Trophoblast cell (in vitro differentiated cells and primary cell): ENCODE results near the gene PANX3.

Experiments used
- DNase-seq, 2 donors: peaks; one replicate each; pipeline ENCODE4 v3.0.0-alpha.2; 2016
- H2AFZ ChIP-seq: 2 replicates; pipeline ENCODE4 v1.6.1; 2013; ENCODE audit warnings: low read length, moderate library complexity, mild to moderate bottlenecking; ENCODE audit not compliant: insufficient read depth, poor library complexity
- H2AK5ac ChIP-seq: 2 replicates; pipeline ENCODE4 v1.6.1; 2013; ENCODE audit warnings: mild to moderate bottlenecking, low read length
- H2BK120ac ChIP-seq: 2 replicates; pipeline ENCODE4 v1.6.1; 2013; ENCODE audit warnings: low read length, mild to moderate bottlenecking, moderate library complexity; ENCODE audit not compliant: insufficient read depth, poor library complexity
- H2BK12ac ChIP-seq: 2 replicates; pipeline ENCODE4 v1.6.1; 2013; ENCODE audit warnings: mild to moderate bottlenecking, low read length, moderate library complexity
- H2BK5ac ChIP-seq: 2 replicates; pipeline ENCODE4 v1.6.1; 2013; ENCODE audit warnings: low read length, low read depth, moderate library complexity, mild to moderate bottlenecking; ENCODE audit not compliant: poor library complexity
- H3K14ac ChIP-seq: 2 replicates; pipeline ENCODE4 v1.6.1; 2013; ENCODE audit warnings: mild to moderate bottlenecking, low read length
- H3K18ac ChIP-seq: 2 replicates; pipeline ENCODE4 v1.6.1; 2013; ENCODE audit warnings: mild to moderate bottlenecking, low read length
- H3K23ac ChIP-seq: 2 replicates; pipeline ENCODE4 v1.6.1; 2013; ENCODE audit warnings: low read length
- H3K27ac ChIP-seq: 2 replicates; pipeline ENCODE4 v1.5.1; 2013; ENCODE audit warnings: low read depth, mild to moderate bottlenecking, inconsistent platforms, low read length, moderate library complexity
- H3K27me3 ChIP-seq: 2 replicates; pipeline ENCODE4 v1.6.1; 2013; ENCODE audit warnings: inconsistent platforms, mild to moderate bottlenecking, low read length, moderate library complexity; ENCODE audit not compliant: insufficient read depth
- H3K36me3 ChIP-seq, 2 experiments: 1 replicate in 1 of 2; 2 replicates in 1 of 2; pipeline ENCODE4 v1.6.1; 2013; ENCODE audit warnings: low read length in 2 of 2, mild to moderate bottlenecking in 2 of 2, moderate library complexity in 1 of 2; ENCODE audit not compliant: insufficient read depth in 2 of 2, control insufficient read depth in 1 of 2
- H3K4ac ChIP-seq: 2 replicates; pipeline ENCODE4 v1.6.1; 2013; ENCODE audit warnings: low read depth, mild to moderate bottlenecking, low read length, moderate library complexity
- H3K4me1 ChIP-seq, 2 experiments: 1 replicate in 1 of 2; 2 replicates in 1 of 2; pipeline ENCODE4 v1.6.1; 2013; ENCODE audit warnings: low read length in 2 of 2, mild to moderate bottlenecking in 2 of 2, moderate library complexity in 1 of 2; ENCODE audit not compliant: insufficient read depth in 2 of 2, control insufficient read depth in 1 of 2
- H3K4me2 ChIP-seq: 2 replicates; pipeline ENCODE4 v1.6.1; 2013; ENCODE audit warnings: inconsistent platforms, mild to moderate bottlenecking, low read length, moderate library complexity
- H3K4me3 ChIP-seq: 2 replicates; pipeline ENCODE4 v1.5.1; 2013; ENCODE audit warnings: mild to moderate bottlenecking, low read depth, low read length, inconsistent platforms
- H3K79me1 ChIP-seq: one replicate; pipeline ENCODE4 v1.6.1; 2013; ENCODE audit warnings: low read length
- H3K79me2 ChIP-seq: 2 replicates; pipeline ENCODE4 v1.6.1; 2013; ENCODE audit warnings: low read length, mild to moderate bottlenecking; ENCODE audit not compliant: control insufficient read depth, insufficient read depth, poor library complexity
- H3K9ac ChIP-seq: 2 replicates; pipeline ENCODE4 v1.6.1; 2013; ENCODE audit warnings: mild to moderate bottlenecking, low read length
- H3K9me3 ChIP-seq: 2 replicates; pipeline ENCODE4 v1.6.1; 2013; ENCODE audit warnings: low read depth, mild to moderate bottlenecking, control low read depth, inconsistent platforms, low read length; ENCODE audit not compliant: insufficient read depth
- H4K12ac ChIP-seq: 2 replicates; pipeline ENCODE4 v1.6.1; 2013; ENCODE audit warnings: low read depth, mild to moderate bottlenecking, low read length, moderate library complexity
- H4K8ac ChIP-seq: 2 replicates; pipeline ENCODE4 v1.6.1; 2013; ENCODE audit warnings: low read depth, mild to moderate bottlenecking, low read length, moderate library complexity
- H4K91ac ChIP-seq: one replicate; pipeline ENCODE4 v1.6.1; 2013; ENCODE audit warnings: low read depth, mild to moderate bottlenecking, low read length, moderate library complexity
- WGBS: extraction: QIAGEN DNeasy Blood & Tissue Kit; methylation state at CpG from one replicate; pipeline ENCODE4 v1.1.7; 2013; ENCODE audit warnings: missing lambda C conversion rate; ENCODE audit not compliant: insufficient read length, insufficient coverage; ENCODE audit errors: extremely low coverage; 5-methylcytosine and 5-hydroxymethylcytosine counted together

The PANX3 gene

GRCh38 chr11:124623861-124624525, 12.8 kb downstream of the PANX3 start:
- Histone ChIP-seq H3K9me3 (no peaks in the 10 kb centered on the region), H3K27ac (no peak overlapping the region), H2BK5ac (no peak overlapping the region), H2BK120ac (no peak overlapping the region), H3K79me2 (peaks cover 5% of the 10 kb centered on the region), H3K23ac (no peak overlapping the region), H3K4me1 (peaks cover 0 to 2% of the 10 kb centered on the region in 2 experiments), H2AK5ac (no peak overlapping the region), H3K14ac (no peak overlapping the region), H3K79me1 (peaks cover 7% of the 10 kb centered on the region), H2AFZ (no peak overlapping the region), H4K12ac (no peak overlapping the region), H3K4me2 (peak overlapping the region; percentile 77), H3K9ac (no peak overlapping the region), H3K27me3 (no peaks in the 10 kb centered on the region), H3K4me3 (no peak overlapping the region), H3K36me3 (peaks cover 8 to 20% of the 10 kb centered on the region in 2 experiments), H3K18ac (no peak overlapping the region), H2BK12ac (no peak overlapping the region), H4K91ac (no peak overlapping the region), H3K4ac (peak overlapping the region; percentile 82), H4K8ac (no peak overlapping the region)
- WGBS, result no CpG with 5 or more reads among the region's 4 CpGs
- DNase-seq, result peak in 1 of 2 donors; percentile 33

- Histone ChIP-seq H2AFZ (no peak overlapping the region), H3K4ac (no peak overlapping the region), H4K8ac (no peak overlapping the region), H3K4me3 (no peak overlapping the region), H3K4me2 (no peak overlapping the region), H3K23ac (no peak overlapping the region), H2BK5ac (no peak overlapping the region), H3K9ac (no peak overlapping the region), H2AK5ac (no peak overlapping the region), H3K18ac (no peak overlapping the region), H3K14ac (no peak overlapping the region), H2BK12ac (no peak overlapping the region), H3K9me3 (no peaks in the 10 kb centered on the region), H2BK120ac (no peak overlapping the region), H4K91ac (no peak overlapping the region), H3K36me3 (peaks cover 8 to 26% of the 10 kb centered on the region in 2 experiments), H3K27me3 (no peaks in the 10 kb centered on the region), H3K79me1 (peaks cover 7% of the 10 kb centered on the region), H3K27ac (no peak overlapping the region), H3K79me2 (peaks cover 5% of the 10 kb centered on the region), H3K4me1 (peaks cover 0 to 2% of the 10 kb centered on the region in 2 experiments), H4K12ac (no peak overlapping the region)
- no CpG with 5 or more reads among the region's 3 CpGs for WGBS
- DNase-seq, result no peak
These were observed 14.4 kb downstream of the PANX3 start for GRCh38 chr11:124625504-124626168.

GRCh38 chr11:124627546-124627945, 16.3 kb downstream of the PANX3 start:
- no peak overlapping the region for H3K18ac ChIP-seq
- no peak overlapping the region for H4K12ac ChIP-seq
- H3K4me2 ChIP-seq, result no peak overlapping the region
- H3K23ac ChIP-seq, result no peak overlapping the region
- H2BK5ac ChIP-seq, result no peak overlapping the region
- H2AK5ac ChIP-seq, result no peak overlapping the region
- no CpG with 5 or more reads among the region's 5 CpGs for WGBS
- H4K91ac ChIP-seq, result no peak overlapping the region
- no peaks in the 10 kb centered on the region for H3K9me3 ChIP-seq
- H3K4me3 ChIP-seq, result no peak overlapping the region
- peaks cover 5% of the 10 kb centered on the region for H3K79me1 ChIP-seq
- no peak overlapping the region for H3K4ac ChIP-seq
- peaks cover 21 to 41% of the 10 kb centered on the region in 2 experiments for H3K36me3 ChIP-seq
- H3K9ac ChIP-seq, result no peak overlapping the region
- peaks cover 5% of the 10 kb centered on the region for H3K79me2 ChIP-seq
- peaks cover 0 to 2% of the 10 kb centered on the region in 2 experiments for H3K4me1 ChIP-seq
- H2BK12ac ChIP-seq, result no peak overlapping the region
- H3K27ac ChIP-seq, result no peak overlapping the region
- H2BK120ac ChIP-seq, result no peak overlapping the region
- H4K8ac ChIP-seq, result no peak overlapping the region
- no peaks in the 10 kb centered on the region for H3K27me3 ChIP-seq
- DNase-seq, result peak in 1 of 2 donors; percentile 48
- H2AFZ ChIP-seq, result no peak overlapping the region
- no peak overlapping the region for H3K14ac ChIP-seq

GRCh38 chr11:124629961-124630360, 18.7 kb downstream of the PANX3 start:
- Histone ChIP-seq H3K9ac (no peak overlapping the region), H4K8ac (no peak overlapping the region), H3K79me2 (no peaks in the 10 kb centered on the region), H2BK120ac (no peak overlapping the region), H3K27ac (no peak overlapping the region), H2AK5ac (no peak overlapping the region), H3K18ac (no peak overlapping the region), H4K12ac (no peak overlapping the region), H3K4me2 (no peak overlapping the region), H2BK5ac (no peak overlapping the region), H3K14ac (no peak overlapping the region), H3K36me3 (peaks cover 20 to 46% of the 10 kb centered on the region in 2 experiments), H2AFZ (no peak overlapping the region), H3K9me3 (no peaks in the 10 kb centered on the region), H2BK12ac (no peak overlapping the region), H3K4me1 (no peaks in the 10 kb centered on the region), H3K4ac (no peak overlapping the region), H4K91ac (no peak overlapping the region), H3K23ac (no peak overlapping the region), H3K79me1 (no peaks in the 10 kb centered on the region), H3K4me3 (no peak overlapping the region), H3K27me3 (no peaks in the 10 kb centered on the region)
- no peak for DNase-seq
- WGBS, result no CpG with 5 or more reads among the region's 4 CpGs
